Bone marrow (tissue), 2 donors: ENCODE results near the gene MAGEB6B.
"Not testable (repeated sequence)": the region's sequence is repeated elsewhere in the genome, so short reads cannot be mapped to it uniquely, and the experiment has no call there.

Experiments used
- DNase-seq, 2 donors: peaks; one replicate each; lab custom pipeline; 2025; lab: John Stamatoyannopoulos, UW

MAGEB6B gene, protein sequence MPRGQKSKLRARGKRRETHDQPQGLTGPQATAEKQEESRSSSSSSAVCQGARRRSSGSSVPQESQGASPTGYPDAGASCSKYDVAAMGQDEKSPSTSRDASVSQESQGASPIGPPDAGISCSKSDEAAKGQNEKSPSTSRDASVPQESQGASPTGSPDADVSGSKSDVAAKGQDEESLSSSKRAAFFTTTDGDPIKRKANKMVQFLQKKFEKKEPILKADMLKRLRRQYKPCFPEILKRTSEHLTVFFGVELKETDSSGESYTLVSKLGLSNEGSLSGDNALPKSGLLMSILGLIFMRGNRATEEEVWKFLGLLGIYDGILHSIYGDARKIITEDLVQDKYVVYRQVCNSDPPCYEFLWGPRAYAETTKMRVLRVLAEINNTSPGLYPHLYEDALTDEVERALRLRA

DNA sequence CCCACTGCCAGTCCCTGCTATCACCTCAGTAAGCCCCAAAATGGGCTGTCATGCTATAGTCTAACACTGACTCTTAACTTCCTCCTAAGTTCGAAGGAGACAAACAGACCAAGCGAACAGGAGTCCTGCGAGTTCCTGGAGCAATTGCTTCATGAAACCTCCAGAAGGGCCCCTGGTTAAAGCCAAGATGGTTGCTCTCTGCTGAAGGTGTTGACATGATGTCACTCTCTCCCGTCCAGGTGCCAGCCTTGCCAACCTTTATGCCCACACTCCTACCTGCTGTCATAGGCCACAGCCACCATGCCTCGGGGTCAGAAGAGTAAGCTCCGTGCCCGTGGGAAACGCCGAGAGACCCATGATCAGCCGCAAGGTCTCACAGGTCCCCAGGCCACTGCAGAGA is at the start of gene MAGEB6B:
Gene MAGEB6B (plus strand): TSS at position 301 of the 400 bp plus-strand sequence. CDS start 0 bp downstream, at position 301.
- no peak for DNase-seq

DNA sequence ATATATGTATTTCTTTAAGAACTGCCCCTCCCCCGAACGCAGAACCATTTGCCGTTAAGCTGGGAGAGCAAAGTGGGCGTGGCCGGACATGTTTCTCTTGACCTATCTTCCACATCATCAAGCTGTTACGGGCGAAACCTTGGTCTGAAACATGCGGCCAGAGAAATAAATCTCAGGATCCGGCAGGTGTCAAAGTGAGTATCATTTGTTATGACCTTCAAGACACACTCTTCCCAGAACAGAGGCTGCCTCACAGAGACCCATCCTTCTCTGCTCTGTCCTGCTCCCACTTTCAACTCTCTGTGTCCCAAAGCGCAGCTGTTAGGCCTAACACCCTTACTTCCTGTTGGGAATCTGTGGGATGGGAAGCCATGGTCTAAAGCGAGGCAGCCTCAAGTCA is 22.1 kb upstream of the MAGEB6B start, which contains the start of gene MAGEB18:
Gene MAGEB18 (plus strand): TSS at position 70 of the 400 bp plus-strand sequence. CDS start 643 bp downstream, outside the sequence.
- DNase-seq: no peak

DNA sequence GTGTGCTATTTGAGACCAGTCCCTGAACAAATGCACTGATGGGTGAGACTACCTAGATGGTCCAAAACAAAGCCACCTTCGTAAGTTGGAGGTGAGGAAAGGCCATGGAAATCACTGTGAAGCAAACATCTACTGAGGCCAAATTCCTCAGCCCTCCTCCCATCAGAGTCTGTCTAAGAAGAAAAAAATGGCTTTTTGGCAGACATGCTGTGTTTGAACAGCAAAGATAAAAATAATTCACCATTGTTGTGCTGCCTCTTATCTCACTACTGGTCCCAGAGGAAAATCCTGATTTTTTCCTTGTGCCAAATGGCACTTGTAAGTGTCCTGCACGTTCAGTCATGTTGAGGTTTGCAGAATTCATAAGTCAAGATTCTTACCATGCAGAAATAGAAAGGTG is 14.4 kb upstream of the MAGEB6B start:
- DNase-seq: no peak

DNA sequence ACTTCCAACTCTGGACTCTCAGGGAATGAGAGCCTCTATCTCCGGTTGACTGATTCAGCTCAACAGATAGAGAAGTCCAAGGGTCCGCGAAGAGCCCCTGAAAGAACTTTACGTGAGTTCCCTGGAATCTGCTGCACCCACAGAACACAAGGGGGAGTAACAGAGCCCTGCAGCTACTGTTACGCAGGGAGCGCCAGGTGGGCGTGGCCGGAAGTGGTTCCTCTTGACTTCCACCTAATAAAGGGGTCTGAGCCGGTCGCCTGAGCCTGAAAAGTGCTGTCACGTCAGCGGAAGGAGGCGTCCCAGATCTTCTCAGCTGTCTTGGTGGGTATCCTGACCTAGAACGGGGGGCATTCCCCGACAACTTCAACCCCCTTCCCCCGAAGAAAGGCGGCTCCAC is 31.8 kb downstream of the MAGEB6B start, which contains the start of gene MAGEB6:
Gene MAGEB6 (plus strand): TSS at position 237 of the 400 bp plus-strand sequence. CDS start 1,407 bp downstream, outside the sequence.
- DNase-seq: no peak

DNA sequence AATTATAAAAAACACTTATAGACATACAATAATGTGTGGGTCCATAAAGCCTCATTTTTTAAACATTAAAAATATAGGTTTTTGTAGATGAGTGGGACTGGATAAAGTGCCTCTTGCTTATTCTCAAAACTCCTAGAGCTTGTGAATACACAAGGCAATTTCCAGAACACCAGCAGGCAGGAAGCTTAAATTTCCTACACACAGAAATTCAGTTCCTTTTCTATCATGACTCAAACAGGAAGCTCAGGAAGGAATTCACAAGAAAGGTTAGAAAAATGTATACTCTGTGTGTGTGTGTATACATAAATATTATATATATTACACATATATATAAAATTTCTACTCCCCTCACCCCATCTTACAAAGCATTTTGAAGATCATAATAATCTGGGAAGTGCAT is 43.2 kb downstream of the MAGEB6B start:
- no peak for DNase-seq

DNA sequence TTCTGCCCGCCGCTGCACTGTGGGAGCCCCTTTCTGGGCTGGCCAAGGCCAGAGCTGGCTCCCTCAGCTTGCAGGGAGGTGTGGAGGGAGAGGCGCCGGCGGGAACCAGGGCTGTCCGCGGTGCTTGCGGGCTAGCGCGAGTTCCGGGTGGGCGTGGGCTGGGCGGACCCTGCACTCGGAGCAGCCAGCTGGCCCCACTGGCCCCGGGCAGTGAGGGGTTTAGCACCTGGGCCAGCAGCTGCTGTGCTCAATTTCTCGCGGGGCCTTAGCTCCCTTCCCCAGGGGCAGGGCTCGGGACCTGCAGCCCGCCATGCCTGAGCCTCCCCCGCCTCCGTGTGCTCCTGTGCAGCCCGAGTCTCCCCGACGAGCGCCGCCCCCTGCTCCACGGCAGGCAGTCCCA is 44.3 kb downstream of the MAGEB6B start:
- DNase-seq: not testable (repeated sequence)

DNA sequence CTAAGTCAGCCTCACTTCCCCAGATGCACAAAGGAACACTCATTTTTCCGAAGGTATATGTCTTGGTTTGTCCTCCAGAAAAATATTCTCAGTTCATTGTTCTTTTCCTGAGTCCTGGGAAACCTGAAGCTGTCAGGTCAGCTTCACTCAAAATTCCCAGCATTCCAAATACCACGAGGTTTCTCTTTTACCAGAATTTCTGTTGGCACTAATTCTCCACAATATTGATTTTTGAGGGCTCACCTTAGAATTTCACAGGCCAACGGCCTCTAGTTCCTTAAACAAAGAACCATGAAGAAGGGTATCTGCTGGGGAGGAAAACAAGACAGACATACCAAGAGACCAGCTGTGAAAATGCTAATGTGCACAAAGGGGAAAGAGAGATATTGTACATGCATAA is 47.6 kb downstream of the MAGEB6B start:
- DNase-seq: no peak
